CD4-positive, alpha-beta T cell treated with Interferon gamma for 1 hour (primary cell): ENCODE data around the gene IQCK.

ENCODE experiments used
- DNase-seq: peaks from one replicate; pipeline ENCODE4 v3.0.0-alpha.2; 2020

Gene IQCK

DNA sequence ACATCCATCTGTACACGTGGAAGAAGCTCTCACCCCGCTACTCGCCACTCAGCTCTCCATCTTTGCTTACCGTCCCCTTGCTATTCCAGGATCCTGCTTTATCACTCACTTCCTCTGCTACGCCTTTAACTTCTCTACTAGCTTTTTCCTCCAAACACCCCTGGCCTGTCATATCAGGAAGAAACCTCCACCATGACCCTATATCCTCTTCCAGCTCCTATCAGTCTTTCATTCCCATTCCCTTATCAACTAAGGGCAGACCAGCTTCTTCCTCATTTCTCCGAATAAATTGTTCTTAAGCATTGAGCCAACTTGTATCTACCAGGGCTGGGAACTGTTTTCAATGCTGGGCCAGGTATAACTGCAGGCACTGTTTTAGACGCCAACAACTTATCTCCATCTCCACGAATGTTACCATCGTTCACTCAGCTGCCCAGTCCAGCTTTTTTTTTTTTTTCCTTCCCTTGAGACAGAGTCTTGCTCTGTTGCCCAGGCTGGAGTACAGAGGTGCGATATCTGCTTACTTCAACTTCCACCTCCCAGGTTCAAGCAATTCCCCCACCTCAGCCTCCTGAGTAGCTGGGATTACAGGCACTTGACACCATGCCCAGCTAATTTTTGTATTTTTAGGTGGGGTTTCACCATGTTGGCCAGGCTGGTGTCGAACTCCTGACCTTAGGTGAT lies 4.3 kb downstream of the IQCK start:
- no peak for DNase-seq

DNA sequence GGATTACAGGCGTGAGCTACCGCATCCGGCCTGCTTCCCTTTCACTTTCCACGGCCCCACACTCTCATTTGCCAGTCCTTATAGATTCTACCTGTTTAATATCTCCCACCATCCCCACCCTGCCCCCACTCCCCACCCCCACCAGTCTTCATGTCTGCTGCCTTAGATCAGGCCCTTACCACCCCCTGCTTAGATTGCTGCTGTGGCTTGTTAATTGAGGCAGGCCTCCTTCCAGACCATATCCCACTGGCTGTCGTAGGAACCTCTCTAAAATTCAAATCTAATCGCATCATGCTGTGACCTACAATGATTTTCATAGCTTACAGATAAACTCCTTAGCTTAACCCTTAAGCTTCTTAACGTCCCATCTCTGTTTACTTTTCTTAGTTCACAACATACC lies 4.9 kb downstream of the IQCK start:
- no peak for DNase-seq

DNA sequence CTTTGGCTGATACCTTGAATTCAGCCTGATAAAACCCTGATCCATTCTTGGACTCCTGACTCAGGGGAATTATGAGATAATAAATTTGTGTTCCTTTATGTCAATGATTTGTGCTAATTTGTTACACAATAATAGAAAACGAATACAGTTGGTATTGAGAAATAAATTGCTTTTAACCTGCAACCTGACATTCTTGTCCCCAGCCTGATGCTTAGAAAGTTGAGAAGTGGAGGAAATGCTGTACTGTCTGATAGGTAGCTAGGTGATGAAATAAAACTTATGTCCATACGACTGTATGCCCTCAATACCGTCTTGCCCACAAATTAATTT lies 10.5 kb downstream of the IQCK start:
- no peak for DNase-seq

DNA sequence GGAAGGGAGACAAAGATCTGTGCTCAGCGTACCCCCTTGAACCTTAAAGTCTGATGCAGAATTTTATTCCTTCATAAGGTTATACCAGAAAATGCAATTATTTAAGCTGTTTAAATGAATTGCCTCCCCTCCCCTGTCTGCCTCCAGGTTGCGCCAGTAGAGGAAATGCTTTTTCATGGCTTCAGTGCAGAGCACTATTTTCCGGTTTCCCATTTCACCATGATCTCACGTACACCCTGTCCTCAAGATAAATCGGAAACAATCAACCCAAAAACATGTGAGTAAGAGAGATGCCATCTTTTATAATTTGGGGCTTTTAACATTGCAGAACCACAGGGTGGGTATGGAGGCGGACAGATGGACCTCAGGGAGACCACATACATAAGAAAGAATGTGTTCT lies 15.5 kb downstream of the IQCK start:
- DNase-seq = no peak

DNA sequence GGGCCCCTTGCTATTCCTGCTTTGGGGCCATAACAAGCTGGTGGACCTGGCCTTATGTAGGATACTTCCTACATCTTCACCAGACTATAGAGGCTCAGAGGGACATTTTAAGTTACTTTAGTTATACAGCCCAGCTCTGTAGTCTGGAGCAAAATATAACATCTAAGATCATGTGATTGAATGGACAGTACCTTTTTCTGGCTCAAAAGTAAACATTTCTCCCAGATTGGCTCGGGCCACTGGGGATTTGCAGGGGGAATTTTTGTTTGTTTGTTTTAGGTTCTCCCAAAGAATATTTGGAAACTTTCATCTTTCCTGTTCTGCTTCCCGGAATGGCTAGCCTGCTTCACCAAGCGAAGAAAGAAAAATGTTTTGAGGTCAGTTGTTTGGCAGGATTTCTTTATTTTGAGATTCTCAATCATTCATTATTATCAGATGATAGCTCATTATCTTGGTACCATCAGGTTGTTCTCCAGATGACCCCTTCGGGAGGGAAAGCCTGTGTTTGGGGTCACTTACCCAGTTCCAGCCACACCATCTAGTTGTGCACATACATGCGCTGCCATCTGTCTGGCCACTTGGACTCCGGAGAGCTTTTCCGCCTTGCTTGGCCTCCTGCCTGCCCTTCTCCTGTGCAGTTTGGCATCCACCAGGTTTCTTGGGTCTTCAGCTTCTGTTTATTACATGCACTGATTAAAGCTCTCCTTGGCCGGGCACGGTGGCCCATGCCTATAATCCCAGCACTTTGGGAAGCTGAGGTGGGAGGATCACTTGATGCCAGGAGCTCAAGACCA lies 17.2 kb downstream of the IQCK start:
- no peak for DNase-seq

DNA sequence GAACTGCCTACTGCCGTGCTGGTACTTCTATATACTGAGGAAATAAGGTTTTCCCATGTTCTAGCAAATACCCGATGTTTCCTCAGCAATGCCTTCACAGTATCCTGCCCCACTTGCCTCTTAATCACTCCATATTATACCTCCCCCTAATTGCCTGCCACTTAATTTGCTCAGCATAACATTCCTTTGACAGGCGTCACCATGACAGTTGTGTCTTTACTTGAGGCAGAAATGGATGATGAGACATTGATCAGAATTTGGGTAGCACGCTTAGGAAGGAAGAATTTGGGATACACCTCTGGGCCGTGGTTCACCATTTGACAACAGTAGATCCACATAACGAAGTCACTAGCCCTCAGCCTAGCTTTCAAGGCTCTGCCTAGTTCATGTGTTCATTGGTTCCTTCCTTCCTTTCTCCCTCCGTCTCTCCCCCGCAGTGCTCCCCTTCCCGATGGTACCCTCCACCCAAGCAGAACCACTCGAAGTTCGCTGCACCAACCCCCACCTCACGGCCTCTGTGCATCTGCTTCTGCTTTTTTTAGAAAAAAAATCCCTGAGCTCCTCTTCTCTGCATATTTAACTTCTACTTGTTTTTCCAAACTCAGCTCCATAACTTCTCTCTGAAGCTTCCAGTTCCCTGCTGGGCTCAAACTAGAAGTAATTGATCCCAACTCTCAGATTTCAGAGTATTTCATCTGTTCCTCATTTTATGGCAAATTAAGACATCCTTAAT lies 19.4 kb downstream of the IQCK start:
- no peak for DNase-seq

DNA sequence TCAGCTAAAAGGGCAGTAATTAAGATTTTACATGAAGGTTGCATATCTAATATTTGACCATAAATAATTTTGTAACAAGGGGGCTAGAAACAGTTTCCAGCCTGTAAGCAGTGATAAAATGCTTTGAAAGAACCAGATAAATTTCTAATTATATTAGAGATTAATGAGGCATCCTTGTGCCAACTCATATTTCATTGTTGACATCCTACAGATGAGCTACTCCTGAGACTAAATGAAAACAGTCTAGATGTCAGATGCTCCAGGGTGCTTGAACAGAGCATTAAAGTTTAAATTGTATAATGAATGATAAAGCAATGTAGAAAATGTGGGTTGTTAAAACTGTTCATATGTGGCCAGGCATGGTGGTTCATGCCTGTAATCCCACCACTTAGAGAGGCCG lies 23.3 kb downstream of the IQCK start:
- DNase-seq = no peak

DNA sequence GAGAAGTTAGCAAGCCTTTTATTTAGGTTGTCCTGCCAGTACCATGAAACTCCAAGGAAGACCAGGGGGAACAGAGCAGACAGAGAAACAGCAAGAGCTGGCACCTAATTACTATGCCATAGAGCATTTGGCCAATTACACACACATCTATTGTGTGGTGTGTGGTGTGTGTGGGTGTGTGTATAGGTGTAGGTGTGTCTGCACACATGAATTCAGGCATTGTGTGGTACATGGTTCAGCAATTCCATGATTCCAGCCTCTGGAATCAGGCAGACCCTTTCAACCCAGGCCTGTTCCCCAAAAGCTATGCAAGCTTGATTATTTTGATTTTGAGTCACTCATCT lies 25.7 kb downstream of the IQCK start:
- DNase-seq = no peak

DNA sequence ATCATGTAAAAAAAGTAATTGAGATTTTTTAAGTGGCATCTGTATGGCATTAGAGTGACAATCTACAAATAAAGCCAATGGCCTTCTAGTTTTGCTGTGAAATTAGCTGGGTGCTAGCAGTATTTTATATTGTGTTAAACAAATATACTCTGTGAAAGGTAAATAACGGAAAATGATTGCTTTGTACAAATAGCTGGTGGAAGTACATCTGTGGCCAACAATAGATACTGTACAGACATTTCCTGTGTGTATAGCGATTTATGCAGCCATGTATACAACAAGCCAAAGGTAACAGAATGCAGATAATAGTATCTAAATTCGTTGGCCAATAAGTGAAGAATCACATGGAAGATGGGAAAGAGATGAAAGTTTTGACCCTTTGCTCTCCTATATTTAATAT lies 26.6 kb downstream of the IQCK start:
- no peak for DNase-seq

DNA sequence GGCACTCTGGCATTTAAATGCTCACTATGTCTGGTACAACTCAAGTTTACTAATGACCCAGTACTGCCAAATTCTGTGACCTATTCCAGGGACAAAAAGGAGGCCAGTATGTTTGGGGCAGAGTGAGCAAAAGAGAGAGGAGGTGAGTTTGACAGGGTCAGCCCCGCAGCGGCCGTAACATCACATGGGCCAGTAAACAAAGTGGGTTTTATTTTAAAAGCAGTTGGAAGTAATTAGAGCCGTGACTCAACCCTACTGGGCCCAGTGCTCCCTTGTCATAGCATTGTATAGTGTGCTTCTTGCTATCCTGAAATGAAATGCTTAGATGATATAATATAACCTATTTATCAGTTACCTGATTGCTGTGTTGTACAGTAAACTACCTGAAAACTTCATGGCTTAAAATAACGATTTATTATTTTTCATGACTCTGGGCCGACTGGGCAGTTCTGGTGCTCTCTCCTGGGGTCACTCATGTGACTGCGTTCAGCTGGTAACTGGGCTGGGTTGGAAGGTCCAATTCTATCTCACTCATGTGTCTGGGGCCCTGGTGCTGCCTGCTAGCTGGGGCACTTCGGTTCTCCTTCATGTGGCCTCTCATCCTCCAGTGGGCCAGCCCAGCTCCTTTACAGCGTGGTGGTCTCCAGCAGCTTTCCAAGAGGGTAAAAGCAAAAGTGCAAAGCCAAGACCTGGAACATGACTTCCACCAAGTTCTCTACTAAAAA lies 27.4 kb downstream of the IQCK start:
- no peak for DNase-seq

DNA sequence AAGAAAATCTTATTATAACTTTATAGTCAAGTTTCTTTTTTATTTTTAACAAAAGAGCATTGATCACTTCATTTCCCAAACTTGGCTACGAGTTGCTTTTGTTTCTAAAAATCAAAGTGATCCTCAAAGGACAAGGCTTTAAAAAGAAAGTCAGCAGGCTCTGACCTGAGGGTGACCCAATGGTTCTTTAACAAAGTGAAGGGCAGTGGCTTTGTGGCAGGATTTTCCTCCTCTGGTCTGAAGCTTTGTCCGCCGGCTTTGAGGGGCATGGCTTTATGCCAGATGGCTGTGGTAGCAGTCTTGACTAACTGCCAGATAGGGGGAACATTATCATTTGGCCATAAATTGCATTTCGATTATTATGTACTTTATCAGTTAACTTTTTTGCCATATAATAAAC lies 28.5 kb downstream of the IQCK start:
- DNase-seq = no peak

DNA sequence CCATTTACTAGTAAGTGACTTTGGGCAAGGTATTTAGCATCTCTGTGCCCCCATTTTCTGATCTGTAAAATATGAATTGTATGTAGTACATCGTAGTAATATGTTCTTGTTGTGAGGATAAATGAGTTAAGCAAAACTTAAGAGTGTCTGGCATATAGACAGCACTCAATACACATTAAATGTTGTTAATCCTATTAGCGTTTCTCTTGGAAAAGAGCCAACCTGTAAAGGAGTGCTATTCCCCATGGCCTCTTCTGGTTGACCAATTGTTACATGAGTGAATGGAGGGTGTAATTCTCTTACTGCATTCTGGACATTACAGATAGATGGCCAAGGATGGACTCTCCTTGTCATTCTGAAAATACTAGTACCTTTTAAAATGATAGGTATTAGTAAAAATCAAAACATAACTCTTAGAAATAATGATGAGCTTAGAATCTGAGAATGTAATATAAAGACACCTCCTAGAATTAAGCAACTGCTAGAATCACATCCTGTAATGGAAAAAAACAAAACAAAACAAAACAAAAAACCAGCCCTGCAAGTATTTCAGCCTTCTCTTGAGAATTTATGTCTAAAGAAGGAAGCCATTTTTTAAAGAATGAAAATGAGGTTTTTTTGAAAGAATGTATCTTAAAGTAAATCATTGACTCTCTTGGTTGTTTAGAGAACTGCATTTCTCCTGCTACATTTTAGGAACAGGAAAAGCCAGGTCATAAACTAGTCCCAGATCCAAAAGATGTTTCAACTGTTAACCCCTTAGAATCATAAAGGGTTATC lies 30.5 kb downstream of the IQCK start:
- DNase-seq = no peak

DNA sequence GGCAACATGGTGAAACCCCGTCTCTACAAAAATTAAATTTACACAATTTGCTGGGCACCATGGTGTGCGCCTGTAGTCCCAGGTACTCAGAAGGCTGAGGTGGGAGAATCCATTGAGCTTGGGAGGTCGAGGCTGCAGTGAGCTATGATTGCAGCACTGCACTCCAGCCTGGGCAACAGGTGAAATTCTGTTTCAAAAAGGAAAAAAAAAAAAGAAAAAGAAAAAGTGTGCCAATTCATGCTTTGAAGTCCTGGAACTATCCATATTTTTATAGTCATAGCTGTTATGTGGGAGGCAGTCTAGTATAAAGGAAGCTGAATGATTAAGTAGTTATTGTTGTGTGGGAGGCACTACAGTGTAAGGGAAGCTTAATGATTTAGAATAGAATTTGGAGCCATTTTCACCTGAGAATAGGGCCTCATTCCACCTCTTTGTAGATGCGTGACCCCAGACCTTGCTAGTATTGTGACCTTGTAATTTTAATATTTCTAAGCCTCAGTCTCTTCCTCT lies 31.6 kb downstream of the IQCK start:
- no peak for DNase-seq

DNA sequence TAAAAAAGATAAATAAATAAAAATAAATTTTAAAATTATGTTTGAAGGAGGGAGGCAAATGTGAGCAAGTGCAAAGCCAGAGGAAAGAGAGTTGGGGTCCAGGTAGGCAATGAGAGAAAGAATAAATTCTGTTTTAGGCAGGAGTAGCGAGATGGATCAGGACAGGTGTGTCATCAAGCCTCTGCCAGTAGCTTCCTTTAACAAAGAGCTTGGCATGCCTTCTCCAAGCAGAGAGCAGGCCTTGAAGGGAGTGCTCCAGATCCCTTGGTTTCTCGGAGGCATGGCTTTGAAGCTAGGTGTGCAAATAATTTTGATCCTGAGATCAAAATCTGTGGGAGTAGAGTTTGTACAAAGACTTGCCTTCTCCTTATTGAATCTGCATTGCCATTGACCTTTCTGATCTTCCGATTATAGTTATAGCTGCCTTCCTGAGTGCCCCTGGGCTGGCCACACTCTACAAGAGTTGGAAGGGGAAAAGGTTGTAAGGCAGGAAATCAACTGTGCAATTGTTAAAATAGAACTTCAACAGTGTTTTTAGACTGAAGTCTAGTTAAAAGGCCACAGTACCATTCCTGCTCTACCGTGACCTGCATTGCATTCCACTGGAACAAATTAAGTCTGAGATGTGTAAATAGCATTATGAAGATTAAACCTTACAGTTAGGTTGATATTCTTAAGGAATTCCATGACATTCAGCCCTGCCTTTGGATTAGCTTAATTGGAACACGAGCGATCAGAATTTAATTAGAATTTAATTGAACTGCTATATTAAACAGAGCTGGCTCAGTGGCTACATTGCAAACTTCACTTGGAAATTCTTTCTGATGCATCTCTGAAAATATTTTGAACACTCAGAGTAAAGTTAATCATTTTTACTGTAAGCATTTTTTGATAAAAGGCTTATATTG lies 33.7 kb downstream of the IQCK start:
- DNase-seq = no peak

DNA sequence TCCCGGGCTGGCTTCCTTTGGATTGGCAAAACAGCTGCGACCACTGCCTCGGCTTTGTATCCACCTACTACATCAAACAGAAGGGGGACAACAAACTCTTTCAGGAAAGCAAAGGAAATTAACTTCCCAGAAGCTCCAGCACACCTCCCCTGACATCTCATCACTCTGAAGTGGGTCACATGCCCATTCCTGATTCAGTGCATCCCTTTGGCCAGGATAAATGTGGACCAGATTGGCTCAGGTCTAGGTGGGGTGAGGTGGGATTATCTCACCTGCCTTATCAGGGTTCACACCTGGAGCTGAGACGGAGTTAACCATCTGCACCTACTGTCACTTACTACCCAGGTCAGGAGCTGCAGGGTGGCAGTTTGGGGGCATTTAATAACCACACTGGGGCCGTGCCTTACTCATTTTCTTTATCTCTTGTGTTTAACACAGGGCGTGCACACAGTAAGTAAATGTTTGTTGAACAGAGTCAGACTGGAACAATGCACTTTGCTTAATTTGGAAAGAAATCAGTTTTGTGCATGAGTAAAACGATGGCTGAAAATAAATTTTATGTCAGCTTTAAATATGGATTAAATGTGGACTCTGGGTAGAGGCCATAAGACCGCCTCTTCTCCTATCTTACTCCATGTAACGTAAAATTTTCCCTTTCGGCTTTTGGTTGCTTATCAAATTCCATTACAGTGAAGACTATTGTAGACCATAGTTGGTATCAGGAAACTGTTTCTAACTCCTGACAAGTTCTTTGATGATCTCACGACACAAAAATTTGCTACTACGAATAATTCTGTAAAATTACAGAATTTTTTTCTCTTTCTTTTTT lies 36.0 kb downstream of the IQCK start:
- no peak for DNase-seq

DNA sequence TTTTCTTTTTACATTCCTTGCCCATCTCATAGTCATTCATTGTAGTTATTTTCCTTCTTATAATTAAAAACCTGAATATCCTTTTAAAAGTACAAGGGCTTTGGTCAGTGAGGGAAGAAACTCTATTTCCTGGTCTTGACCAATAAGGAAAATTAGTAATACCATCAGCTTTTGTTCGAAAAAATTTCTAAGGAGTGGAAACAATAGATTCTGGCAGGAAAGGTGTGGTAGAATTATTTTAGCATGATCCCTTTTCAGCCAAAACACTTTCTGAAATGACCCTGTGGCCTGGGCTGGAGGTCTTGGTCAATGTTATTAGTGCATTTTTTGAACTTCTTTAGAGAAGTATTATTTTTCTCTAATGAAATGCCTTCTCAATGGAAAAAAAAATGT lies 36.6 kb downstream of the IQCK start:
- no peak for DNase-seq

DNA sequence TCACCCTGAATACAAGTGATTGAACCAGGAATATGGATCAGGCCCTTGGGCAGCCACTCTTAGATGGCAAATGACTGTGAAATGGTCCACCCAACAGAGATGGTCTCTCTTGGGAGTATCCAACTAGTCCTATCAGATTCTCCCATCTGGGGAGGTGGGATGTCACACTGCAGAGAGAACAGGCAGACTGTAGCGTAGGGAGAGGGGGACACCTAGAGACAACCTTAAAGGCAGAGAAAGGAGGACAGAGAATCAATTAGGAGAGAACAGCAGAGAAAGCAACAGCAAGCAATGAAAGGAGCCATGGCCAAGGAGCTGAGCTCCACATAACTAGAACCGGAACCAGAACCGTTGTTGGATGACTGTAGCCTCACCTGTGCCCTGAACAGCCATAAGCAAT lies 37.2 kb downstream of the IQCK start:
- DNase-seq = no peak

DNA sequence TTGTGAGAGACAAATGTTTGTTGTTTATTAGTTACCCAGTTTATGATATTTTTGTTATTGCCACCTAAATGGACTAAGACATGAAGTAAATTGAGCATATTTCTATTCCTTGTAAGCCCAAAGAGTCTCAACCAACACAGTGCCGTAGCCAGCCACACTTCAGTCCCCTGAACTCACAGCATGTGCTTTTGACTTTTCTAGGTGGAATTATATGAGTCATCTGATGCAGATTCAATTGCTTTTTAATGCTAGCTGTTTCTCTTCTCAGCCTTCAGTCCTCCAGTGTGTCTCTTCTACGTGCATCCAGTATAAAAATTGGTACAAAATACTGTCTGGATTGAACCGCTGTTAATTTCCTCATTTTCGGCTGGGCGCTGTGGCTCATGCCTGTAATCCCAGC lies 39.0 kb downstream of the IQCK start:
- DNase-seq = no peak

DNA sequence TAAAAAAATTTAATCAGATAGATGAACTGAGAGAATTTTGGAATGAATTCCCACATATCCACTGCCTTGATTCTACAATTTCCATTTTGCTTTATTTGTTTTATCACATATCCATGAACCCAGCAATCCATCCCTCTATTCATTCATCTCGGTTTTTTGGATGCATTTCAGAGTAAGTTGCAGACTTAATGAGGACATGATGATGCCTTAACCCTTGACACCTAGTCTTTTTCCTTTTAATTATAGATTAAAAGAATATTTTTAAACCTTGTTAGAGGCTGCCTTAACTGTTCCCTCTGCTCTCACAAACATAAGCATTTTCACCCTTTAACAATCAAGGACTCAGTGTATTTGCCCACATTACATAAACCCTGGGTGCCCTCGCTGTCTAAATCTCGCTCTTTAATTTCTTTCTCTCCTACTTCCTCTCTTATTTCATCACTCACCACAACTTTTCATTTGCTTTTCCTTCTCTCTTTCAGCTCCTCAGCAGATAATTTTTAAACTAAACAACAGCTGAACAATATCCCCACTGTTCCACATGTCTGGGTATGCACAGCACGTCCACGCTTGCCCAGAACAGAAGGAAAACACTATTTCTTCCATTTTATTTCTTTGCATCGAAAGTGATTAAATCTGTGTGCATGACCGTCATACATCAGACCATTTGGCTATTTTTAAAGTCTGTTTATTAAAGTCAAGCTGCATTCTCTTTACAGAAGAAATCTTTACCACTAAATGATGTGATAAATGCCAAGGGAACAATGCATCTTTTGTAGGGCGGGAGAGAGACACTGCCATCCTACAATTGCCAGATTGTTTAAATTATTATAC lies 39.9 kb downstream of the IQCK start:
- no peak for DNase-seq
